HG03439 (cell line): ENCODE results near the gene PRPF8.
"Not testable (repeated sequence)": the region's sequence is repeated elsewhere in the genome, so short reads cannot be mapped to it uniquely, and the experiment has no call there.

ENCODE experiments used
- ATAC-seq: cut with Tn5 transposase; IDR thresholded peaks from one replicate; pipeline ENCODE4 v1.9.1; 2021; ENCODE audit warnings: mild to moderate bottlenecking, moderate library complexity; ENCODE audit not compliant: unreplicated experiment

The PRPF8 gene

GRCh38 chr17:1716912-1717695 is 32.4 kb upstream of the PRPF8 start:
- peak; percentile 44 for ATAC-seq

GRCh38 chr17:1716076-1716911 is 31.6 kb upstream of the PRPF8 start:
- peak; percentile 73 for ATAC-seq

DNA sequence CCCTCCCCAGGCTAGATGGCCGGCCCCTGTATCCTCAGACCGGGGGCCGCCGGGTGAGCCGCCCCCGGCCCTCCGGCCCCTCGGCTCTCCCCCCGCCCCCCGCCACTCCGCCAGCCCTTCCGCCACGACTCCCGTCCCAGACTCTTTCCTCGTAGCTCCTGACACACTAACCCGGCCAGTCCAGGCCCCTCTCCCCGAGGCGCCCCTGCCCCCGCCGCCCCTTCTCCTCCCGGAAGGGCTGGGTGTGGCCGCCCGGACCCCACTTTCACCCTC is 31.1 kb upstream of the PRPF8 start:
- ATAC-seq: no peak

DNA sequence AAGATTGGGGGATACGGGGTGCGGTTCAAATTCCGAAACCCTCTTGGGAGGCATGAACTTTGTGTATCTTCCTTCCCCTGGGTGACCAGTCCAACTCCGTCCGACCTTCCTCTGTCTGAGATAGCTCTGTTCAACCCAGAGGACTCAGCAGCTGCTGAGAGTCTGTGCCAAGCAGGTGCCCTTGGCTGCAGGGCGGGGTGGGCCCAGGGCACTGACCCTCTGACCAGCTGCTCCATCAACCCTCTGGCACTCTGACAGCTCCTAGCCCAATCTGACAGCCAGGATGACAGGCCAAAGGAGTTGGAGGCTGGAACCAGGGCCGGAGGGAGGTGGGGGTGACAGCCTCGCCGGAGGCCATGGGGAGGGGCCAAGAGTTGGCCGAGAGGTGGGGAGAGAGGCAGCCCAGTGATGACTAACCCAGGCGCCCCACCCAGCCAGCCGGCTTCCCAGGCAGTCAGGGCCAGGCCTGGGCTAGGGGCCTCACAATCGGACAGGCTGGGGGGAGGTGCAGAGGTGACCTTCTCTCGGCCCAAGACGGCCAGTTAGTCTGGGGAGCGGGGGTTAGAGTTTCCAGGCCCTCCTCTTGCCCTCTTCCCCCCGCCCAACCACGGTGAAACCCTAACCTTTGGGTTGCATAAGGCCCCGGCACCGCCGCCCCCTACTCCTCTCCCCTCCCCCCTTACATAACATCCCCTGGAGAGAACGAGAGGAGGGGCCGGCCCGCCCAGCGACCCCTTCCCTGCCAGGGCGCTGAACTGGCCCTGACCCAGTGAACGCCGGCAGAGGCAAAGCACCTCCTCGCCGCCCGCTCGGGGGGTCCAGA is 30.5 kb upstream of the PRPF8 start:
- no peak for ATAC-seq

DNA sequence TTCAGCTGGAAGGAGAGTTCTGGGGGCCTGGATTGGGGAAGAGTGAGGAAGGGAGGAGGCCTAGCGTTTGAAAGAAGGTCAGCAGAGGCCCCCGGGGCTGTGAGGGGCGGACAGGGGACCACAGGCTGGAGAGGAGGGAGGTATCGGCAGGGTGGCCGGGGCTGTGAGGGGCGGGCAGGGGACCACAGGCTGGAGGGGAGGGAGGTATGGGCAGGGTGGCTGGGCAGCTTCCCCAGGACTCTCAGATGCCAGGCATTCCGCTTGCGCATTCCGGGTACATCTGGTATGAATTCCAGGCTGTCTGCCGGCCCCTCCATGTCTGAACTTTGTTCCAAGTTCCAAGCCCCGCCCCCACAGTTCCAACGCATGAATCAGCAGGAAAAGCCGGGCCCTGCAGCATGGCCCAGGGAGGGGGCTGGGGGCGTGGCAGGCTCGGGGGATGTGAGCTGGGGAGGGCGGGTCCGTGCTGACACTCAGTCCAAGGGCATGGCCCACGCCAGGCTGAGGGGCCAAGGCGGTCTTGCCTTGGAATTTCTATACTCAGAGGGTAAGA is 29.8 kb upstream of the PRPF8 start:
- ATAC-seq: no peak

DNA sequence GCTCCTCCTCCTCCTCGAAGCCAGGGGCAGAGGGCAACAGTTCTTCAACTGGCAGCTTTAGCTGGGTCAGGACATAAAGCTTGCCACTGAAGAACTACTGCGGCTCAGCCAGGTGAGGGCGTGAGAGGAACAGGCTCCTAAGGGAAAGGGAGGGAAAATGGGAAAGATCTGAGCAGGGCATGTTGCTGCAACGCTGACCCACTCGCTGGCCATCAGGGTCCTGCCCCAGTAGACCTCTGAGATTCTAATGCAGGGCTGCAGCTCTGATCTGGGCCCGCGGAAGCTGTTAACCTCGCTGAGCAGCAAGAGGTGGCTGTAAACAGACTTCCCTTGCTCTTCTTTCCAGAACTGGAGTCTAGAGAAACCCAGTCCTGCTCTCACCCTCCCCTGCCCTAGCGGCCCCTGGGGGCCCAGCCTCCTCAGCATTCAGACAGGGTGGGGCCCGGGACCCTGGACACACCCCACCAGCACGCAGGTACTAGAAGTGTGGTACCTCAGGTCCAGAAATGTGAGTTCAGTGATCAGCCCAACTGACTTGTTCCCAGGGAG is 29.3 kb upstream of the PRPF8 start:
- no peak for ATAC-seq

- ATAC-seq: no peak
Observed at GRCh38 chr17:1713160-1713877, 28.7 kb upstream of the PRPF8 start.

DNA sequence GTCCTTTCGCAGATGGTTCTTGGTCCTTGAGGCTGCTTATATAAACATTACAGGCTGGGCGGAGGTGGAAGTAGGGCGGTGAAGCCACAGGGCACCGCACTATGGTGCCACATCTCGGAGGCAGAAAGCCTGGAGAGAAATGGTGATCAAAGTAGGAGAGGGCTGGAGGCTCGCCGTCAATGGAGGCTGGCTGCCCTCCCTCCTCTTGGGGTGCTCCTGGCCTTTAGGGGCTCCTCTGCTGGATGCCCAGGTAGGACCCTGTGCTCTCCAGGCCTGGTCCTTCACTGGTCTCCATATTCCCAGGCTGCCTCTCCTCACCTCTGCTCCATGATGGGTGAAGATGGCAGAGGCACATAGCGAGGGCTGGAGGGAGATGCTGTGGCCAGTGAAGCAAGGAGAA is 27.6 kb upstream of the PRPF8 start:
- no peak for ATAC-seq

GRCh38 chr17:1711804-1712203 is 27.1 kb upstream of the PRPF8 start:
- ATAC-seq: no peak

- no peak for ATAC-seq
Observed at GRCh38 chr17:1710807-1711553, 26.3 kb upstream of the PRPF8 start.

- no peak for ATAC-seq
Observed at GRCh38 chr17:1709971-1710806, 25.5 kb upstream of the PRPF8 start, which contains the start of gene TLCD2. TSS of gene TLCD2 (minus strand) at chr17:1710377. CDS start at chr17:1710242, 135 bp downstream.

- ATAC-seq: no peak
Observed at GRCh38 chr17:1709403-1709951, 24.8 kb upstream of the PRPF8 start.

DNA sequence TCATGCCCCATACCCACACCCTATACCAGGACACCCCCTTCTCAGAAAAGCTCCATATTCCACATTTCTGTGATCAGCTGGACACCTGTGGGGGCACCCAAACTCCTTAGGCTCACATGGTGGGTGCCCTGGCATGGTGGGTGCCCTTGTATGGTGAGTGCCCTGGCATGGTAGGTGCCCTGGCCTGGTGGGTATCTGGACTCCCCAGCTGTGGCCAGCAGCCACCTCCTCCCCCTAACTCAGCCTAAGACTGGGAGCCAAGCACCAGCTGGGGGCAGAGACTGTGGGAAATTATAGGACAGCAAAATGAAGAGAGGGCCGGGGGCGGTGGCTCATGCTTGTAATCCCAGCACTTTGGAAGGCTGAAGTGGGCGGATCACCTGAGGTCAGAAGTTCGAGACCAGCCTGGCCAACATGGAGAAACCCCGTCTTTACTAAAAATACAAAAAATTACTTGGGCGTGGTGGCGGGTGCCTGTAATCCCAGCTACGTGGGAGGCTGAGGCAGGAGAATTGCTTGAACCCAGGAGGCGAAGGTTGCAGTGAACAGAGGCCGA is 24.2 kb upstream of the PRPF8 start:
- not testable (repeated sequence) for ATAC-seq

DNA sequence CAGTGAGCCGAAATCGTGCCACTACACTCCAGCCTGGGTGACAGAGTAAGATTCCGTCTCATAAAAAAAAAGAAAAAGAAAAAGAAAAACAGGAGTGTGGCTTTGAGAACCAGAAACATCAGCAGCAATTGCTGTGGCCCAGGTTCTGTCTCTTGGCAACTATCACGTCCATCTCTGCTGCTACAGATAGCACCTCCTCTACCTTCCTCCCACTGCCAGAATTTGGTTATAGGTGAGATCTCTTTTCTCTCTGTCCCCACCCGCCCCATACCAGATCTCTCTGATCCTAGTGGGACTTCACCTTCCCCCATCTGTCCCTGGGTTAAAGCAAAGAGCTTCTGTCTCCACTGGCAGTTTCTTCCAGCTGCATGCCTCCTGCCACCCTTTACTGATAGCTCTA is 22.4 kb upstream of the PRPF8 start:
- no peak for ATAC-seq

DNA sequence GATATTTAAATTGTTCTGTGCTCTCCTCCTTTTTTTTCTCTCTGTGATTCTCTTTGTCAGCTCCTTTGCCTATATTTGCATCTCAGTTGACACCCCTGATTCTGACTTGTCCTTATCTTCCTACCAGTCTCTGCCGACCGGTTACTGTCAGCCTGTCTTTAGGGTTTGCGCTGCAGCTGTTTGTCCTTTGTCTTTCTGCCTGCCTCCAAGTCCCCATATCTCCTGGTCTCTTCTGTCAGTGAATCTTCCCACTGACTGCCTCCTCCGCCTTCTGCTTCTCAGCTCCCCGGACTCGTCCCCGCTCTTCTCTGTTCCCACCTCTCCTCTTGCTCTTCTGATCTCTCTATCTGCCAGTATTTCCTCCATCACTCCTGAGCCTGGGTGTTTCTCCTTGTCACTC is 20.3 kb upstream of the PRPF8 start:
- ATAC-seq: no peak

GRCh38 chr17:1703063-1703462 is 18.4 kb upstream of the PRPF8 start:
- no peak for ATAC-seq

DNA sequence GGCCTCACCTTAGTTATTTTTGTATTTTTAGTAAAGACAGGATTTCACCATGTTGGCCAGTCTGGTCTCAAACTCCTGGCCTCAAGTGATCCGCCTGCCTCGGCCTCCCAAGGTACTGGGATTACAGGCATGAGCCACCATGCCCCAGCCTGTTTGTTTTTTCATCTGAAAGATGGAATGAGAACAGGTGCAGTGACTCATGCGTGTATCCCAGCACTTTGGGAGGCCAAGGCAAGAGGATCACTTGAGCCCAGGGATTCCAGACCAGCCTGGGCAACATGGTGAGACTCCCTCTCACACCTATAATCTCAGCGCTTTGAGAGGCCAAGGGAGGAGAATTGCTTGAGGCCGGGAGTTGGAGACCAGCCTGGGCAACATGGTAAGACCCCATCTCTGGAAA is 15.2 kb upstream of the PRPF8 start:
- not testable (repeated sequence) for ATAC-seq

DNA sequence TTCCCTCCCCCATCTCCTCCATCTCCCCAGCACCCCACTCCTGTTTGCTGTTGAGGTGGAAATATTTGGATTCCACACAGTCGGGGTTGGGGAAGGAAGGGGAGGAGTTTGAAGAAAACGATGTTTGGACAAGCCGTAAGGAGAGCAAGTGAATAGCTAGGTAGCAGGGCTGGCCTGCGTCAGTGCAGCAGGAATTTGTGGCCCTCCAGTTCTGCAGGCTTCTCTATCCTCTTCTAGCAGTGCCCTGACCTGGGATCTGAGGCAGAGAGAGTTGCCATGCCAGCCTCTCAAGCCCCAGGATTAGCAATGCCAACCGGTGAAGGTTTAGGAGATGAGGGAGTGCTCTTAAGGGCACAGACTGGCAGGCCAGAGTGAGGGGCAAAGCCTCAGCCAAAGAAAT is 13.0 kb upstream of the PRPF8 start:
- no peak for ATAC-seq
